ENCODE results near the gene C1D. TPM values are rescaled to one million over a fixed set of nuclear protein-coding genes. Genes with fewer than 3 reads are reported as not detected.

Gene C1D
- total RNA-seq, 1 donor from 2014 or later: 66.6 TPM

GRCh38 chr2:68103030-68103708 is 40.4 kb upstream of the C1D start:
- H3K27me3 Mint-ChIP-seq (ENCODE audit: insufficient read depth, low read depth): no peaks in the 10 kb centered on the region
- H4K20me1 ChIP-seq (ENCODE audit: low read depth): no peaks in the 10 kb centered on the region
- H3K36me3 Mint-ChIP-seq: no peaks in the 10 kb centered on the region
- no peaks in the 10 kb centered on the region for H3K4me1 Mint-ChIP-seq
- TF ChIP-seq CTCF (IDR thresholded peaks at IDR 0.05): no peak
- no peak for TF ChIP-seq EZH2 (IDR thresholded peaks at IDR 0.05)
- no peak overlapping the region for H3K27ac ChIP-seq
- no peak overlapping the region for H3K9ac ChIP-seq
- no peak for DNase-seq (ENCODE audit: low spot score)
- no peaks in the 10 kb centered on the region for H3K79me2 ChIP-seq (ENCODE audit: low read depth)
- no peaks in the 10 kb centered on the region for H3K36me3 ChIP-seq
- no peak overlapping the region for H3K4me3 Mint-ChIP-seq
- H3K4me2 ChIP-seq: no peak overlapping the region
- H3K9me3 ChIP-seq (ENCODE audit: low read depth): no peaks in the 10 kb centered on the region
- H3K27ac Mint-ChIP-seq: no peak overlapping the region
- no peaks in the 10 kb centered on the region for H3K27me3 ChIP-seq
- H3K4me1 ChIP-seq: no peaks in the 10 kb centered on the region
- H3K4me3 ChIP-seq: no peak overlapping the region
- no peaks in the 10 kb centered on the region for H3F3A ChIP-seq (ENCODE audit: low read depth)
- peaks cover 5% of the 10 kb centered on the region for H3K9me3 Mint-ChIP-seq
- no peak overlapping the region for H2AFZ ChIP-seq (replicated peaks)

DNA sequence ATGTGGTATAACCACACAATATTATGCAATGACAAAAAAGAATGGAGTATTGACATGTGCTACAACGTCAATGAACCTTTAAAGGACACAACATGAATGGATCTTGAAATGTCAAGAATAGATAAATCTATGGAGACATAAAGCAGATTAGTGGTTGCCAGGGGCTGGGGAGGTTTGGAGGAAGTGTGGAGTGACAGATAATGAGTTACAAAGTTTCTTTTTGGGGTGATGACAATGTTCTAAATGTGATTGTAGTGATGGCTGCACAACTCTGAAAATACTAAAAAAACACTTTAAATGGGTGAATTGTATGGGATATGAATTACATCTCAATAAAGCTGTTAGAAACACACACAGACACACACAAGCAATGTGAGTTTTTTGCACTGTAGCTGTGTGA is 37.4 kb upstream of the C1D start:
- Histone ChIP-seq H3K9me3 (ENCODE audit: low read depth) (no peaks in the 10 kb centered on the region), H3K36me3 (no peaks in the 10 kb centered on the region), H3F3A (ENCODE audit: low read depth) (no peaks in the 10 kb centered on the region), H3K4me3 (no peak overlapping the region), H3K27ac (no peak overlapping the region), H4K20me1 (ENCODE audit: low read depth) (no peaks in the 10 kb centered on the region), H3K79me2 (ENCODE audit: low read depth) (no peaks in the 10 kb centered on the region), H3K4me1 (no peaks in the 10 kb centered on the region), H3K9ac (no peak overlapping the region), H3K4me2 (no peak overlapping the region), H2AFZ (replicated peaks) (no peak overlapping the region), H3K27me3 (no peaks in the 10 kb centered on the region)
- Mint-ChIP-seq H3K27ac (no peak overlapping the region), H3K9me3 (no peaks in the 10 kb centered on the region), H3K36me3 (no peaks in the 10 kb centered on the region), H3K4me1 (no peaks in the 10 kb centered on the region), H3K4me3 (no peak overlapping the region), H3K27me3 (ENCODE audit: insufficient read depth, low read depth) (no peaks in the 10 kb centered on the region)
- TF ChIP-seq EZH2 (IDR thresholded peaks at IDR 0.05) (no peak), CTCF (IDR thresholded peaks at IDR 0.05) (no peak), EZH2phosphoT487 (IDR thresholded peaks at IDR 0.05) (no peak)
- no peak for DNase-seq (ENCODE audit: low spot score)

DNA sequence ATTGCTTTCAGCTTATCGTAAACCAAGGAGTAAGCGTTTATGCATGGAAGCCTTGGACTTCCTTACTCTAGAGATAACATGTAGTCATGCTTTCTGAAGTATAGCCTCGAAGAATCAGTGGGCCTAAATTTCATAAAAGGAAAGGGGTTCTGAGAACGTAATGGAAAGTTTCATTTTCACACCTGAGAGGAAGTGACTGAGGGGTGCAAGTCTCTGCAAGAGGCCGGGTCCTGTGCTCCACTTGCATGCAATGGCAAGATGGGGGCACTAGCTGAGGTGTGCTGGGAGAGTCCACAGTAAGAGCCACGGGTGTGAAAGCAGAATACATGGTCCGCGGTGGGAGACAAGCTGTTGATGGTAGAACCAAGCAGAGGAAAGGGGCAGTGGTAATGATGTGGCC is 36.5 kb upstream of the C1D start:
- no peak overlapping the region for H3K4me3 Mint-ChIP-seq
- no peak overlapping the region for H2AFZ ChIP-seq (replicated peaks)
- H3K4me1 Mint-ChIP-seq: no peaks in the 10 kb centered on the region
- no peaks in the 10 kb centered on the region for H3K36me3 ChIP-seq
- H3K9me3 ChIP-seq (ENCODE audit: low read depth): no peaks in the 10 kb centered on the region
- no peaks in the 10 kb centered on the region for H3K79me2 ChIP-seq (ENCODE audit: low read depth)
- TF ChIP-seq EZH2phosphoT487 (IDR thresholded peaks at IDR 0.05) (no peak), EZH2 (IDR thresholded peaks at IDR 0.05) (no peak), CTCF (IDR thresholded peaks at IDR 0.05) (no peak)
- DNase-seq (ENCODE audit: low spot score): no peak
- H3K9ac ChIP-seq: no peak overlapping the region
- no peak overlapping the region for H3K27ac ChIP-seq
- no peak overlapping the region for H3K27ac Mint-ChIP-seq
- H3K4me1 ChIP-seq: no peaks in the 10 kb centered on the region
- H3K4me3 ChIP-seq: no peak overlapping the region
- no peaks in the 10 kb centered on the region for H3K27me3 Mint-ChIP-seq (ENCODE audit: insufficient read depth, low read depth)
- H3K4me2 ChIP-seq: no peak overlapping the region
- H3F3A ChIP-seq (ENCODE audit: low read depth): no peaks in the 10 kb centered on the region
- no peaks in the 10 kb centered on the region for H4K20me1 ChIP-seq (ENCODE audit: low read depth)
- H3K36me3 Mint-ChIP-seq: no peaks in the 10 kb centered on the region
- H3K9me3 Mint-ChIP-seq: no peaks in the 10 kb centered on the region
- no peaks in the 10 kb centered on the region for H3K27me3 ChIP-seq

All from neural progenitor cell (in vitro differentiated cells).